ENCODE results near the gene ABCA13. TPM values are rescaled to one million over a fixed set of nuclear protein-coding genes. Genes with fewer than 3 reads are reported as not detected.
"Not testable (repeated sequence)": the region's sequence is repeated elsewhere in the genome, so short reads cannot be mapped to it uniquely, and the experiment has no call there.

Gene ABCA13
- total and polyA plus RNA-seq, 3 experiments from 2014 or later, result not detected

DNA sequence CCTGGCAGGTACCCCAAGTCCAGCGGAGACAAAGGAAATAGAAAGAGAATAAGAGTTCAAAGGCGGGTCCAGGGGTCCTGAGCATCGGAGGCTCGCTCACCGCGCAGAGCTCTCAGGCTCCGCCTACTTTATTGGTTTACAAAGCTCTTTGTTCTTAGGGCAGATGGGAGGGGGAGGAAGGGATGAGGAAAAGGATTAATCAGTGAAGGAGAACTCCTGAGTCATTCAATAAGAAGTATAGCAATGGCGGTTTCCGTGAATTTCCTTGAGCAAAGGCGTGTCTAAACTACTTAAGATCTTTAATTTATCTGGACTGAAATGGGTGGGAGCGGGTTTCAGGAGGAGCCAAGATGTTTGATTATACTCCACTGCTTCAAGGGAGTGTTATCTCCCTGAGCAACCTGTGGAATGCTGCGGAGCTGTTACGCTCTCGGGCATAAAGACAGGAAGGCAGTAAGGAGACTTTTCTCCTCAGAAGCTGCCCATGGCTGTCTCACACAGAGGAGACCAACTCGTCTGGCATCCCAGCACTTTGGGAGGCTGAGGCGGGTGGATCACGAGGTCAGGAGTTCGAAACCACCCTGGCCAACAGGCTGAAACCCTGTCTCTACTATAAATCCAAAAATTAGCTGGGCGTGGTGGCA, 29.8 kb downstream of the ABCA13 start:
- H3K9me3 Mint-ChIP-seq; DNase-seq; H3K36me3 ChIP-seq (ENCODE audit: insufficient read depth, low read length); H3K36me3 Mint-ChIP-seq; CTCF ChIA-PET; H3K4me3 Mint-ChIP-seq; H3K27ac ChIP-seq (ENCODE audit: low read depth, low read length); H3K4me1 ChIP-seq (ENCODE audit: insufficient read depth, low read length); H3K4me3 ChIP-seq (ENCODE audit: low read length); POLR2A ChIA-PET; H3K27me3 Mint-ChIP-seq; H3K27me3 ChIP-seq (ENCODE audit: insufficient read depth, low read length, poor library complexity, severe bottlenecking); H3K4me1 Mint-ChIP-seq; H3K27ac Mint-ChIP-seq; H3K9me3 ChIP-seq (ENCODE audit: low read length): not testable (repeated sequence)

- H3K27ac ChIP-seq (ENCODE audit: low read depth, low read length); H3K9me3 Mint-ChIP-seq; H3K36me3 ChIP-seq (ENCODE audit: insufficient read depth, low read length); H3K9me3 ChIP-seq (ENCODE audit: low read length); H3K4me3 ChIP-seq (ENCODE audit: low read length); H3K27ac Mint-ChIP-seq; H3K4me3 Mint-ChIP-seq; DNase-seq; H3K36me3 Mint-ChIP-seq; H3K4me1 ChIP-seq (ENCODE audit: insufficient read depth, low read length); H3K27me3 ChIP-seq (ENCODE audit: insufficient read depth, low read length, poor library complexity, severe bottlenecking); CTCF ChIA-PET; H3K4me1 Mint-ChIP-seq; POLR2A ChIA-PET: not testable (repeated sequence)
- peaks cover 0 to 13% of the 10 kb centered on the region in 2 donors for H3K27me3 Mint-ChIP-seq
Measured at GRCh38 chr7:48202916-48203315, 31.7 kb downstream of the ABCA13 start.

- H3K36me3 ChIP-seq (ENCODE audit: insufficient read depth, low read length), result no peaks in the 10 kb centered on the region
- POLR2A ChIA-PET, result no interaction called here
- no peaks in the 10 kb centered on the region for H3K27me3 ChIP-seq (ENCODE audit: insufficient read depth, low read length, poor library complexity, severe bottlenecking)
- no peak overlapping the region for H3K4me3 ChIP-seq (ENCODE audit: low read length)
- Mint-ChIP-seq H3K36me3 (no peaks in the 10 kb centered on the region), H3K4me3 (no peak overlapping the region), H3K4me1 (no peaks in the 10 kb centered on the region), H3K27me3 (peaks cover 3 to 22% of the 10 kb centered on the region in 2 donors), H3K9me3 (peaks cover 0 to under 1% (median 0%) of the 10 kb centered on the region in 5 donors), H3K27ac (no peak overlapping the region)
- H3K4me1 ChIP-seq (ENCODE audit: insufficient read depth, low read length), result no peaks in the 10 kb centered on the region
- no peak for DNase-seq
- no peak overlapping the region for H3K27ac ChIP-seq (ENCODE audit: low read depth, low read length)
- CTCF ChIA-PET, result no interaction called here
- no peaks in the 10 kb centered on the region for H3K9me3 ChIP-seq (ENCODE audit: low read length)
Measured at GRCh38 chr7:48207155-48207675, 36.0 kb downstream of the ABCA13 start.

DNA sequence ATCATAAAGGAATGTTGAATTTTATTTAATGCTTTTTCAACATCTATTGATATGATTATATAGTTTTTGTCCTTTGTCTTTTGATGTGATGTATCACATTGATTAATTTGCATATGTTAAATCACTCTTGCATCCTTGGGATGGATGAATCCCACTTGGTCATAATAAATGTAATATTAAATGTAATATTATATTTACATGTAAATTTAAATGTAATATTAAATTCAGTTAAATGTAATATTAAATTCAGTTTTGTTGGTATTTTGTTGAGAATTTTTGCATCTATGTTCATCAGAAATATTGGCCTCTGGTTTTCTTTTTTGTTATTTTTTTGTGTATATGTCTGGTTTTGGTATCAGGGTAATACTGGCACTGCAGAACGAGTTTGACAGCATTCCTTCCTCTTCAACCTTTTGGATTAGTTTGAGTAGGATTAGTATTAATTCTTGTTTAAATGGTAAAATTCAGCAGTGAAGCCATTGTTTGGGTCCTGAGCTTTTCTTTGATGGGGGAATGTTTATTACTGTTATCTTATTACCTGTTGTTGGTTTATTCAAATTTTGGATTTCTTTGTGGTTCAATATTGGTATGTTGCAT, 37.8 kb downstream of the ABCA13 start:
- DNase-seq, result no peak
- Histone ChIP-seq H3K9me3 (ENCODE audit: low read length) (no peaks in the 10 kb centered on the region), H3K27ac (ENCODE audit: low read depth, low read length) (no peak overlapping the region), H3K4me3 (ENCODE audit: low read length) (no peak overlapping the region), H3K27me3 (ENCODE audit: insufficient read depth, low read length, poor library complexity, severe bottlenecking) (no peaks in the 10 kb centered on the region), H3K4me1 (ENCODE audit: insufficient read depth, low read length) (no peaks in the 10 kb centered on the region), H3K36me3 (ENCODE audit: insufficient read depth, low read length) (no peaks in the 10 kb centered on the region)
- ChIA-PET POLR2A (no interaction called here), CTCF (no interaction called here)
- peaks cover 9 to 33% of the 10 kb centered on the region in 2 donors for H3K27me3 Mint-ChIP-seq
- H3K4me1 Mint-ChIP-seq, result no peaks in the 10 kb centered on the region
- H3K36me3 Mint-ChIP-seq, result no peaks in the 10 kb centered on the region
- H3K4me3 Mint-ChIP-seq, result no peak overlapping the region
- no peak overlapping the region for H3K27ac Mint-ChIP-seq
- peaks cover 0 to 3% (median 0%) of the 10 kb centered on the region in 5 donors for H3K9me3 Mint-ChIP-seq

GRCh38 chr7:48213226-48213625, 42.0 kb downstream of the ABCA13 start:
- Histone ChIP-seq H3K4me1 (ENCODE audit: insufficient read depth, low read length) (no peaks in the 10 kb centered on the region), H3K27ac (ENCODE audit: low read depth, low read length) (no peak overlapping the region), H3K27me3 (ENCODE audit: insufficient read depth, low read length, poor library complexity, severe bottlenecking) (no peaks in the 10 kb centered on the region), H3K4me3 (ENCODE audit: low read length) (no peak overlapping the region), H3K36me3 (ENCODE audit: insufficient read depth, low read length) (no peaks in the 10 kb centered on the region), H3K9me3 (ENCODE audit: low read length) (no peaks in the 10 kb centered on the region)
- POLR2A ChIA-PET, result no interaction called here
- Mint-ChIP-seq H3K27me3 (peaks cover 11 to 44% of the 10 kb centered on the region in 2 donors), H3K9me3 (peaks cover 0 to 6% (median 0%) of the 10 kb centered on the region in 5 donors), H3K27ac (no peak overlapping the region), H3K4me3 (no peak overlapping the region), H3K36me3 (no peaks in the 10 kb centered on the region), H3K4me1 (no peaks in the 10 kb centered on the region)
- CTCF ChIA-PET, result no interaction called here
- DNase-seq, result no peak

DNA sequence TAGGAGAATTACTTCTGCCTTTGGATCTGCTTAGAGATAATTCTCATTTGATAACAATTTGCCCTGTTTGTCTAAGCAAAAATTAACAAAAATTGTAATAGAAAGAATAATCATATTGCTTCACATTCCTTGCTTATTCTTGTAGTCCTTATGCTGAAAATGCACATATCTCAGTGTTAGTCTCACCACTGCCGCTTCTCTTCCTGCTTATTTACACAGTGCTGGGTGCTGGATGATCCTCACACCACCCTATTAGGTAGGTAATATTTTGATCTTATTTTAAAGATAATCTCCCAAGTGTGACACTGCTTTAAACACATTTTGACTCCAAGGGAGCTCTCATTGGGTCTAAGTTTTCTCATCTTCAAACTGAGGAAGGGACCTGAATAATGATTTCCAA, 46.0 kb downstream of the ABCA13 start:
- no peaks in the 10 kb centered on the region for H3K36me3 ChIP-seq (ENCODE audit: insufficient read depth, low read length)
- H3K27ac ChIP-seq (ENCODE audit: low read depth, low read length), result no peak overlapping the region
- Mint-ChIP-seq H3K9me3 (peaks cover 0 to 6% (median 0%) of the 10 kb centered on the region in 5 donors), H3K27ac (no peak overlapping the region), H3K4me1 (no peaks in the 10 kb centered on the region), H3K4me3 (no peak overlapping the region), H3K27me3 (peaks cover 10 to 36% of the 10 kb centered on the region in 2 donors), H3K36me3 (no peaks in the 10 kb centered on the region)
- H3K27me3 ChIP-seq (ENCODE audit: insufficient read depth, low read length, poor library complexity, severe bottlenecking), result no peaks in the 10 kb centered on the region
- H3K9me3 ChIP-seq (ENCODE audit: low read length), result no peaks in the 10 kb centered on the region
- ChIA-PET CTCF (no interaction called here), POLR2A (no interaction called here)
- DNase-seq, result no peak
- no peak overlapping the region for H3K4me3 ChIP-seq (ENCODE audit: low read length)
- no peaks in the 10 kb centered on the region for H3K4me1 ChIP-seq (ENCODE audit: insufficient read depth, low read length)

- peaks cover 10 to 34% of the 10 kb centered on the region in 2 donors for H3K27me3 Mint-ChIP-seq
- H3K27me3 ChIP-seq (ENCODE audit: insufficient read depth, low read length, poor library complexity, severe bottlenecking), result no peaks in the 10 kb centered on the region
- H3K36me3 Mint-ChIP-seq, result no peaks in the 10 kb centered on the region
- peaks cover 0 to 6% (median 0%) of the 10 kb centered on the region in 5 donors for H3K9me3 Mint-ChIP-seq
- H3K4me3 ChIP-seq (ENCODE audit: low read length), result no peak overlapping the region
- H3K4me1 Mint-ChIP-seq, result no peaks in the 10 kb centered on the region
- POLR2A ChIA-PET, result no interaction called here
- CTCF ChIA-PET, result no interaction called here
- H3K9me3 ChIP-seq (ENCODE audit: low read length), result no peaks in the 10 kb centered on the region
- no peak for DNase-seq
- no peak overlapping the region for H3K27ac Mint-ChIP-seq
- no peak overlapping the region for H3K4me3 Mint-ChIP-seq
- no peaks in the 10 kb centered on the region for H3K36me3 ChIP-seq (ENCODE audit: insufficient read depth, low read length)
- H3K27ac ChIP-seq (ENCODE audit: low read depth, low read length), result no peak overlapping the region
- no peaks in the 10 kb centered on the region for H3K4me1 ChIP-seq (ENCODE audit: insufficient read depth, low read length)
Measured at GRCh38 chr7:48217753-48218152, 46.5 kb downstream of the ABCA13 start.

- Mint-ChIP-seq H3K36me3 (no peaks in the 10 kb centered on the region), H3K27me3 (peaks cover 5 to 10% of the 10 kb centered on the region in 2 donors), H3K4me1 (no peaks in the 10 kb centered on the region), H3K27ac (no peak overlapping the region), H3K4me3 (no peak overlapping the region), H3K9me3 (no peaks in the 10 kb centered on the region)
- no peak for DNase-seq
- H3K4me3 ChIP-seq (ENCODE audit: low read length), result no peak overlapping the region
- POLR2A ChIA-PET, result no interaction called here
- H3K9me3 ChIP-seq (ENCODE audit: low read length), result no peaks in the 10 kb centered on the region
- no peaks in the 10 kb centered on the region for H3K4me1 ChIP-seq (ENCODE audit: insufficient read depth, low read length)
- no peaks in the 10 kb centered on the region for H3K36me3 ChIP-seq (ENCODE audit: insufficient read depth, low read length)
- CTCF ChIA-PET, result no interaction called here
- H3K27me3 ChIP-seq (ENCODE audit: insufficient read depth, low read length, poor library complexity, severe bottlenecking), result no peaks in the 10 kb centered on the region
- no peak overlapping the region for H3K27ac ChIP-seq (ENCODE audit: low read depth, low read length)
Measured at GRCh38 chr7:48224042-48224441, 52.8 kb downstream of the ABCA13 start.

All from CD8-positive, alpha-beta memory T cell (primary cell).